SK-N-SH (cell line): ENCODE data around the gene COMT. TPM values are rescaled to one million over a fixed set of nuclear protein-coding genes. Genes with fewer than 3 reads are reported as not detected.

Experiments
- CTCF ChIA-PET: fragments of 300-600, 350-600 bp; formaldehyde crosslinking; extraction: SDS; loops from one replicate; lab custom pipeline; 2021; lab: Yijun Ruan, JAX
- POLR2A ChIA-PET: fragments of 350-600 bp; sonication (Branson Sonifier 250); formaldehyde crosslinking; extraction: SDS; loops from one replicate; lab custom pipeline; 2020; ENCODE audit warnings: antibody characterized with exemption, inconsistent platforms; lab: Yijun Ruan, JAX
- DNase-seq: peaks from one replicate; pipeline ENCODE4 v3.0.0; 2012
- H2AFZ ChIP-seq: fragments of 200-600 bp; sonication (generic); 2 replicates; pipeline ENCODE4 v1.8.1; 2016; ENCODE audit warnings: antibody characterized with exemption, mild to moderate bottlenecking, low read depth
- H3F3A ChIP-seq: fragments of 200-600 bp; sonication (generic); replicated peaks from 2 replicates; pipeline ENCODE3; 2016; ENCODE audit warnings: antibody characterized with exemption, mild to moderate bottlenecking; ENCODE audit not compliant: insufficient read depth
- H3K27ac ChIP-seq, 2 experiments: fragments of 200-500 bp in 1 of 2; fragments of 200-600 bp in 1 of 2; sonication (Bioruptor generic) in 1 of 2; sonication (generic), shearing (Covaris generic) in 1 of 2; 2 replicates each; pipeline versions ENCODE4 v1.5.1 to v1.6.1; 2014 to 2016; ENCODE audit warnings: low read depth in 2 of 2, inconsistent platforms in 1 of 2, low read length in 1 of 2, mild to moderate bottlenecking in 1 of 2, mixed read lengths in 1 of 2
- H3K27me3 ChIP-seq: fragments of 200-600 bp; sonication (generic), shearing (Covaris generic); 2 replicates; pipeline ENCODE4 v1.6.1; 2016; ENCODE audit warnings: mixed run types; ENCODE audit not compliant: insufficient read depth
- H3K36me3 ChIP-seq, 2 experiments: fragments of 200-500 bp in 1 of 2; fragments of 200-600 bp in 1 of 2; sonication (Bioruptor generic) in 1 of 2; sonication (generic) in 1 of 2; replicated peaks in 1 of 2; 2 replicates each; pipeline versions ENCODE3 to v1.5.1; 2014 to 2016; ENCODE audit warnings: low read length in 1 of 2, mild to moderate bottlenecking in 1 of 2; ENCODE audit not compliant: insufficient read depth in 2 of 2, control insufficient read depth in 1 of 2
- H3K4me1 ChIP-seq, 2 experiments: fragments of 200-500 bp in 1 of 2; fragments of 200-600 bp in 1 of 2; sonication (Bioruptor generic) in 1 of 2; sonication (generic), shearing (Covaris generic) in 1 of 2; 2 replicates each; pipeline versions ENCODE4 v1.5.1 to v1.6.1; 2014 to 2016; ENCODE audit warnings: low read depth in 1 of 2, low read length in 1 of 2, mixed run types in 1 of 2; ENCODE audit not compliant: insufficient read depth in 2 of 2, control insufficient read depth in 1 of 2
- H3K4me2 ChIP-seq: fragments of 200-600 bp; sonication (generic), shearing (Covaris generic); 2 replicates; pipeline ENCODE4 v1.6.1; 2017; ENCODE audit warnings: mixed run types
- H3K4me3 ChIP-seq, 2 experiments: fragments of 200-500 bp in 1 of 2; fragments of 200-600 bp in 1 of 2; sonication (Bioruptor generic) in 1 of 2; sonication (generic), shearing (Covaris generic) in 1 of 2; 2 replicates each; pipeline versions ENCODE4 v1.5.1 to v1.8.1; 2014 to 2016; ENCODE audit warnings: low read depth in 2 of 2, inconsistent platforms in 1 of 2, low read length in 1 of 2, mild to moderate bottlenecking in 1 of 2, mixed read lengths in 1 of 2, moderate library complexity in 1 of 2
- H3K79me2 ChIP-seq: fragments of 200-600 bp; sonication (generic); 2 replicates; pipeline ENCODE4 v1.8.1; 2017; ENCODE audit warnings: mild to moderate bottlenecking; ENCODE audit not compliant: insufficient read depth
- H3K9ac ChIP-seq: fragments of 200-600 bp; sonication (generic); 2 replicates; pipeline ENCODE4 v1.6.1; 2017; ENCODE audit warnings: mixed run types
- H3K9me2 ChIP-seq: fragments of 200-600 bp; sonication (generic); 2 replicates; pipeline ENCODE4 v1.6.1; 2017; ENCODE audit warnings: mixed run types
- H3K9me3 ChIP-seq: fragments of 200-600 bp; sonication (generic); 2 replicates; pipeline ENCODE4 v1.6.1; 2017; ENCODE audit warnings: mixed run types, mild to moderate bottlenecking, moderate library complexity
- H4K20me1 ChIP-seq: fragments of 200-600 bp; sonication (generic); 2 replicates; pipeline ENCODE4 v1.6.1; 2017; ENCODE audit warnings: mild to moderate bottlenecking, mixed run types; ENCODE audit not compliant: insufficient read depth
- CTCF ChIP-seq: fragments of 200-600 bp; sonication (generic); IDR thresholded peaks from 2 replicates; pipeline ENCODE4 v1.6.1; 2017; ENCODE audit warnings: antibody characterized with exemption, mild to moderate bottlenecking, moderate library complexity
- ELF1 ChIP-seq: IDR thresholded peaks from 2 replicates; pipeline ENCODE4 v1.4.0; 2012
- EP300 ChIP-seq, 2 experiments: IDR thresholded peaks; 2 replicates each; pipeline versions ENCODE4 v1.4.0 to v1.6.1; 2012; ENCODE audit warnings: borderline replicate concordance in 1 of 2, low read depth in 1 of 2, low read length in 1 of 2
- EZH2phosphoT487 ChIP-seq: fragments of 200-600 bp; sonication (generic); IDR thresholded peaks from 2 replicates; pipeline ENCODE4 v1.6.1; 2017; ENCODE audit warnings: low read depth, mixed run types, mild to moderate bottlenecking, antibody characterized with exemption, moderate library complexity, borderline replicate concordance
- FOSL2 ChIP-seq: IDR thresholded peaks from 2 replicates; pipeline ENCODE4 v1.4.0; 2012; ENCODE audit warnings: low read depth, mild to moderate bottlenecking, moderate library complexity, borderline replicate concordance
- FOXM1 ChIP-seq: IDR thresholded peaks from 2 replicates; pipeline ENCODE4 v1.4.0; 2012; ENCODE audit warnings: low read depth, mild to moderate bottlenecking
- IRF3 ChIP-seq: fragments of 150-350 bp; IDR thresholded peaks from 2 replicates; pipeline ENCODE4 v1.6.1; 2016; ENCODE audit warnings: mild to moderate bottlenecking, low read depth, low read length
- MEF2A ChIP-seq: IDR thresholded peaks from 2 replicates; pipeline ENCODE4 v1.4.0; 2012; ENCODE audit warnings: low read depth, borderline replicate concordance
- NRF1 ChIP-seq: IDR thresholded peaks from 2 replicates; pipeline ENCODE4 v1.6.1; 2012; ENCODE audit warnings: low read depth, mild to moderate bottlenecking, low read length
- RAD21 ChIP-seq: IDR thresholded peaks from 2 replicates; pipeline ENCODE4 v1.6.1; 2012; ENCODE audit warnings: mild to moderate bottlenecking, low read length
- RCOR1 ChIP-seq: fragments of 150-350 bp; IDR thresholded peaks from 2 replicates; pipeline ENCODE4 v1.6.1; 2017; ENCODE audit warnings: antibody characterized with exemption, low read length
- REST ChIP-seq: IDR thresholded peaks from 2 replicates; pipeline ENCODE4 v1.6.1; 2012; ENCODE audit warnings: mild to moderate bottlenecking, low read depth, low read length, moderate library complexity
- SIN3A ChIP-seq: IDR thresholded peaks from 2 replicates; pipeline ENCODE4 v1.6.1; 2012; ENCODE audit warnings: low read depth, mild to moderate bottlenecking, low read length, moderate library complexity, borderline replicate concordance
- SMC3 ChIP-seq: IDR thresholded peaks from 2 replicates; pipeline ENCODE4 v1.6.1; 2012; ENCODE audit warnings: low read depth, low read length, improper control_type of control experiment
- YY1 ChIP-seq: IDR thresholded peaks from 2 replicates; pipeline ENCODE4 v1.4.0; 2012; ENCODE audit warnings: low read depth, mild to moderate bottlenecking
- WGBS: methylation state at CpG from one replicate; pipeline ENCODE4 v1.1.6; 2017; ENCODE audit warnings: low lambda C conversion rate; 5-methylcytosine and 5-hydroxymethylcytosine counted together
- polyA plus RNA-seq, 3 experiments: library from polyadenylated mRNA; depleted of rRNA; stranded (reverse); fragments of >200 nt; gene quantifications; 2 replicates each; pipeline ENCODE4 v1.2.3, GENCODE V29; 2012

COMT gene
- polyA plus RNA-seq, 1 of the 3 experiments (the other 2 are of a cell fraction) = 343 TPM

- CTCF ChIA-PET = interaction anchor here (0.5 to 11.4 kb wide), 63 partner anchors 9 to 633 kb away, joined by 3 to 297 read pairs (median 5); partner anchors contain the start of genes COMT, TBX1 and TXNRD2
- no peak overlapping the region for H3K4me2 ChIP-seq
- no peaks in the 10 kb centered on the region for H3K9me3 ChIP-seq
- H3K9ac ChIP-seq = no peak overlapping the region
- H2AFZ ChIP-seq = no peak overlapping the region
- no peaks in the 10 kb centered on the region for H3K27me3 ChIP-seq
- H3K36me3 ChIP-seq = peaks cover 9 to 14% of the 10 kb centered on the region in 2 experiments
- WGBS = 31% methylated on average over 6 of the region's 6 CpGs
- H3K4me1 ChIP-seq = peaks cover 0 to 12% of the 10 kb centered on the region in 2 experiments; a peak in 2 of 4 replicates
- H3K27ac ChIP-seq = no peak overlapping the region
- no peak overlapping the region for H3K4me3 ChIP-seq
- no peaks in the 10 kb centered on the region for H4K20me1 ChIP-seq
- TF ChIP-seq MEF2A (no peak), REST (no peak), IRF3 (no peak), ELF1 (no peak), FOSL2 (no peak), SMC3 (peak; percentile 98), NRF1 (peak; percentile 30), YY1 (no peak), FOXM1 (no peak), RAD21 (peak; percentile 98), EP300 (IDR thresholded peaks at IDR 0.05; ENCODE audit: borderline replicate concordance in 1 of 2, low read depth in 1 of 2, low read length in 1 of 2) (no peak), RCOR1 (no peak), CTCF (peak; percentile 88), SIN3A (no peak), EZH2phosphoT487 (no peak)
- no peaks in the 10 kb centered on the region for H3K79me2 ChIP-seq
- H3K9me2 ChIP-seq = no peaks in the 10 kb centered on the region
- POLR2A ChIA-PET = interaction anchor here (1.9 kb wide), 1 partner anchor 179 kb away, joined by 10 read pairs; no protein-coding TSS in a partner anchor
- no peaks in the 10 kb centered on the region for H3F3A ChIP-seq
- peak; percentile 90 for DNase-seq
Observed at GRCh38 chr22:19909350-19910179, 32.0 kb upstream of the COMT start.
